ENCODE measurements around the gene SORT1.

Gene SORT1

DNA sequence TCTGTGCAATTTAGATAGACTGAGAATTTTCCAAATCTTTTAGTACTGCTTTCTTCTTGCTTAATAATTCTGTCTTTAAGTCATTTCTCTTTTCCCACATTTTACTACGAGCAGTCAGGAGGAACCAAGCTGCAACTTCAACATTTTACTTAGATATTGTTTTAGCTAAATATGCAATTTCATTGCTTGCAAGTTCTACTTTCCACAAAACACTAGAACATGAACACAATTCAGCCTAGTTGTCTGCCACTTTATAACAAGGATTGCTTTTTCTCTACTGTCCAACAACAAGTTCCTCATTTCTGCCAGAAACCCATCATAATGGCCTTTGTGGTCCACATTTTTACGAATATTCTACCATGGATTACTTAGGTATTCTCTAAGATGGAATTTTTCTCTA is 36.6 kb downstream of the SORT1 start:
- in situ Hi-C loops (cut with HindIII; ENCODE audit: low sequenced_read_pairs) = no loop called here
- no peak overlapping the region for H3K4me3 ChIP-seq (ENCODE audit: low read depth, low read length)
- no peak for TF ChIP-seq CTCF (IDR thresholded peaks at IDR 0.05; ENCODE audit: low read depth, low read length)
- no peak for DNase-seq (ENCODE audit: low read depth, low spot score)

DNA sequence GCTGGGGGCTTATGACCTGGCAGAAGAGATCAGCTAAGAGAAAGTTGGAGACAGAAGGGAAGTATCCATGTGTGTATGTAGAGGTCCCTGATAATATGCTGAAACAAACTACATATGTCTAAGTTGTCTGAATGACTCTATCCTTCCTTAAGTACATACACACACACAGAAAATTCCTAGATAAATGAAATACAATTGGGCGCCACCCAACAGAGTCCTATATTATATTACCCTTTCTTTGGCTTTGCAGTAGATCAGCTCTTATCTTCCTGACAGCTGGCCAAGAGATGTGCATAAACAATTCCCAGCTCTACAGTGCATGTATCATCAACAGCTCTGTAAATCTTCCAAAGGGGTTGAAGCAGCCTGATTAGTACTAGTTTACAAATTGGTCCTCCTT is 40.1 kb downstream of the SORT1 start:
- no peak for TF ChIP-seq CTCF (IDR thresholded peaks at IDR 0.05; ENCODE audit: low read depth, low read length)
- DNase-seq (ENCODE audit: low read depth, low spot score) = no peak
- H3K4me3 ChIP-seq (ENCODE audit: low read depth, low read length) = no peak overlapping the region
- in situ Hi-C loops (cut with HindIII; ENCODE audit: low sequenced_read_pairs) = no loop called here

GRCh38 chr1:109356915-109357314 is 40.8 kb downstream of the SORT1 start:
- H3K4me3 ChIP-seq (ENCODE audit: low read depth, low read length) = no peak overlapping the region
- TF ChIP-seq CTCF (IDR thresholded peaks at IDR 0.05; ENCODE audit: low read depth, low read length) = no peak
- in situ Hi-C loops (cut with HindIII; ENCODE audit: low sequenced_read_pairs) = no loop called here
- no peak for DNase-seq (ENCODE audit: low read depth, low spot score)

DNA sequence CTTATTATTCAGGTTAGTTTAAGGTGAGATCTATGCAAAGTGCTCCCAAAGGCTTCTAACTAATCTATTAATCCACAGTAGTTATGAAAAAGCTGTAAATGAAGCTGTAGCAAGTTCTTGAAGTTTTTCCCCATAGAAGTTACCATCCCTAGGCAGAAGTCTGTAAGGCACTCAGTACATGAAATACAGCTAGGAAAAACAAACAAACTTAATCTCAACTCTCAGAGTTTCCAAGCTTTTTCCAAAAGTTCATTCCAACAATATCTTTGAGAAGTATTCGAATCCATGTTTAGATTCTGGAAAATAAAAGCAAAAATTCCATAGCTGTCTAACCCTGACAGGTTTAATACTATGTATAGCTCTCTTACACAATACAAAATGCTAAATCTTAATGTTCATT is 41.2 kb downstream of the SORT1 start:
- no peak for DNase-seq (ENCODE audit: low read depth, low spot score)
- no peak overlapping the region for H3K4me3 ChIP-seq (ENCODE audit: low read depth, low read length)
- TF ChIP-seq CTCF (IDR thresholded peaks at IDR 0.05; ENCODE audit: low read depth, low read length) = no peak
- in situ Hi-C loops (cut with HindIII; ENCODE audit: low sequenced_read_pairs) = no loop called here

GRCh38 chr1:109354929-109355328 is 42.8 kb downstream of the SORT1 start:
- in situ Hi-C loops (cut with HindIII; ENCODE audit: low sequenced_read_pairs) = no loop called here
- no peak overlapping the region for H3K4me3 ChIP-seq (ENCODE audit: low read depth, low read length)
- TF ChIP-seq CTCF (IDR thresholded peaks at IDR 0.05; ENCODE audit: low read depth, low read length) = no peak
- DNase-seq (ENCODE audit: low read depth, low spot score) = no peak

DNA sequence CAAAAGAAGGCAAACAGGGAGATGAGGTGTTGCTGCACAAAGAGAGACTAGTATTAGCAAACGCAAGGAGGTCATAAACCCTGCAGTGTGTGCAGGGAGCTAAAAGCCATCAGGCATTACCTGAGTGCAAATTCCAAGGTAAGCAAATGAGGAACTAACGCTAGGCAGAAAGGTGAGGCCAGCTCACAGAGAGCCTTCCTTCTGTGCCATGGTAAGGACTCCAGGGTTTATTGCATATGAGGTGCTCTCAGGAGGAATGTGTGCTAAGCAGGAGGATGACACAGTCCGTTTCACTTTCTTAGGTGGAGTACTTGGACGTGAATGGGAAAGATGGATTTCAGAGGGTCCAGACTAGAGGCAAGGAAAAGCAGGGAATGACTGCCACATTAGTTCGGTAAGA is 46.3 kb downstream of the SORT1 start:
- no peak overlapping the region for H3K4me3 ChIP-seq (ENCODE audit: low read depth, low read length)

More for the DNA sequence above, 46.3 kb downstream of the SORT1 start:
- no peak for TF ChIP-seq CTCF (IDR thresholded peaks at IDR 0.05; ENCODE audit: low read depth, low read length)
- no peak for DNase-seq (ENCODE audit: low read depth, low spot score)
- in situ Hi-C loops (cut with HindIII; ENCODE audit: low sequenced_read_pairs) = no loop called here

Data from astrocyte of the spinal cord (primary cell).